ENCODE data around the gene NAV2.
"Not testable (repeated sequence)": the region's sequence is repeated elsewhere in the genome, so short reads cannot be mapped to it uniquely, and the experiment has no call there.

Gene NAV2

DNA sequence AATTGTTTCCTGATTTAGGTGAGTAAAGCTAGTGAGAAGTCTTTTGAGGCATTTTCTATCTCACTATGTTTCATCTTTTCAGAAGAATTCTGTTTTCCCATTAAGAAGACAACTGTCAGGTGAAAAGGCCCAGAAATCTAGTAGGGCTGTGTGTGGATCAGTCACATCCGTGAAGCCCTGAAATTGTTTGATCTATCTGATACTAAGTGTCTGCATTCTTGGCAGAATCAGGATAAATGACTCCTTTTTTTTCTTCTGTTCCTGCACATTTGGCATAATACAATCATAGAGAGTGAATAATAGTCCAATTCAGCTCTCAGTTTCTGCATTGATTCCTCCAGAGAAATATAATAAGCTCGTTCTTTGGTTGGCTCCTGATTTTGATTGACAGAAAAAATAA, 208.3 kb downstream of the NAV2 start:
- DNase-seq (ENCODE audit: low read depth in 2 of 2, low spot score in 1 of 2): no peak

DNA sequence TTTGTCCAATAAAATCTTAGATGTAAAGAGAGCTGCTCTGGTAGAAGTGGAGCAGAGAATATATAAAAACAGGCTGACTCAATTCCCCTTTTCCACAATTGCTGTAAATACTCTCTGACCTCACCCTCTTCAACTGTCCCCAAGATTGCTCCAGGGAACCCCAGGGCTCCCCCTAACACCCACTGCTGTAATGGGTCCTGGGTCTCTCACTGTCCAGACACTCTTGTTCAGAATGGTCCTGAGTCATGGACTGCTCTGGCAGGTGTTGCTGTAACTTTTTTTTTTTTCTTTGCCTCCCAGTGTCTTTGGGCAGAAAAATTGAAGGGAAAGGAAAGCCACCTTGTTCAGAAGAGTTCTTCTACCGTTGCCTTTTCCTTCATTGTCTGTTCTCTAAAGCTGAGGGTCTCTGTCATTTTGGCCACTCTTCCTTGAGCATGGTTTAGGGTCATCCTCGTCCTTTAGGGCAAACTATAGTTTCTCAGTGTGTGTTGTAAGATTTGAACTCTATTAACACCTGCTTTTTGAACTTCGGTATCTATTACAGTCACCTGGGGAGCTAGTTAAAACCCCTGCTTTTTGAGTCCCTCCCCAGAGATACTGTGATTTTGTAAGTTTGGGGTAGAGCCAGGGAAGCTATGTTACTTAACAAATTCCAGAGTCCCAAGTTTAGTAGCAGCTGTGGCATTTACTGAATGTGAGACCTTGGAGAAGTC, 209.5 kb downstream of the NAV2 start:
- DNase-seq (ENCODE audit: low read depth in 2 of 2, low spot score in 1 of 2): no peak

- no peak for DNase-seq (ENCODE audit: low read depth in 2 of 2, low spot score in 1 of 2)
These were observed 210.0 kb downstream of the NAV2 start for GRCh38 chr11:19922689-19923035.

DNA sequence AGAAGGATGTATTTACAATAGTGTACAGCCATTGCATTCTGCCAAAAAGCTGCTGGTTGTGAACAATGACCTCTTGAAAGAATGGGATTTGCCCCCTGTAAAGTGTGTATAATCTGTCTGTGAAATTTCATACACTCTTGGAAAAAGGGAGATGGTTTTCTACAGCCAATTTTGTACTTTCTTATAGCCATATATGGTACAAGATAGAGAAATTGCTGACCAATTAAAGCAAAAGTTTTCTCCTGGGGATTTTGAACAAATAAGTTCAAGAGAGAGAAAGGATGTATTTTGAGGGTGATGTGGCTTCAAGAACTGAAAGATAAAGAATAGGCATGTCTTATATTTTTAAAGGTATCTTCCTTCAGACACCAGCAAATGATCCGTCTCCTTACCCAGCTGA, 211.0 kb downstream of the NAV2 start:
- DNase-seq (ENCODE audit: low read depth in 2 of 2, low spot score in 1 of 2): no peak

DNA sequence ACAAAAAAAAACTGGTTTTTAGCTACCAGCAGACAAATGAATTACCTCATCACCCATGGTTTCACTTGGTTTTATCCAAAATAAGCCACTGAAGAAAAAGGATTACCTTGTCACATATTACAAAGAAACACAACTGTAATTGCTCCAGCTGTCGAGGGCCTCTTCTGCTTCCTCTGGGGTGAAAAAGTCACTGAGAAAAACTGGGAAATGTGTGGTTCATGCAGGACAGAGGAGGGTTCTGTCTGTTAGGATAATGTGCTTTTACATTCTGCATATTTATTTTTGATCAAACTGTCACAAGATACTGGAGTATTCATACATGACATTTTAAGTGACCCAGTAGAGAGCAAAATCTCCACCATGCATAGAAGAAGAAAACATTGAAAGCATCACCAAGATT, 211.7 kb downstream of the NAV2 start:
- no peak for DNase-seq (ENCODE audit: low read depth in 2 of 2, low spot score in 1 of 2)

- DNase-seq (ENCODE audit: low read depth in 2 of 2, low spot score in 1 of 2): no peak
These were observed 212.1 kb downstream of the NAV2 start for GRCh38 chr11:19924716-19925115.

DNA sequence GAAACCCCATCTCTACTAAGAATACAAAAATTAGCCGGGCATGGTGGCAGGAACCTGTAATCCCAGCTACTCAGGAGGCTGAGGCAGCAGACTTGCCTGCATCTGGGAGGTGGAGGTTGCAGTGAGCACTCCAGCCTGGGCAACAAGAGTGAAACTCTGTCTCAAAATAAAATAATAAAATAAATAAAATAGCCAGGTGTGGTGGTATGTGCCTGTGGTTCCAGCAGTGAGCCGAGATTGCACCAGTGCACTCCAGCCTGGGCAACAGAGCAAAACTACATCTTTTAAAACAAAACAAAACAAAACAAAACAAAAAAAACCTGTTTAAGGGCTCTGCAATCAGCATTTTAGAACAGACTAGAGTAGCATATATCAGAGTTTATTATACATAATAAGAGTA, 214.8 kb downstream of the NAV2 start:
- DNase-seq (ENCODE audit: low read depth in 2 of 2, low spot score in 1 of 2): not testable (repeated sequence)

GRCh38 chr11:19929147-19929546, 216.5 kb downstream of the NAV2 start:
- DNase-seq (ENCODE audit: low read depth in 2 of 2, low spot score in 1 of 2): no peak

DNA sequence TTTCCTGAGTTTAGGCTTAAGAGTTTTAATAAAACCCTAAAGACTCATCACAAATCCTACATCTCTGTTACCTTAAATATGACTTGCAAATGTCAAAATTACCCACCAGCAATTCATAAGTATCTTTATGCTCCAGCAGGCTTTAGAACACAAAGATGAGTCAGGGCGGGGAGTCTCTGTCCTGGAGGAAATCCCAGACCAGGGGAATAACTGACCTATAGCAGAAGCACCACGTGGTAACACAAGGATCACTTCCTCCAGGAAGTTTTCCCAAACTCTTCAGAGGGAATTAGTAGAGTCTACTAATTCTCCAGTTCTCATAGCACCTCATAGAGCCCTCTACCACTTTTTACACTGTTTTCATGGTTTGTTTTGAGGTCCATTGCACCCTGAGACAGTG, 217.0 kb downstream of the NAV2 start:
- DNase-seq (ENCODE audit: low read depth in 2 of 2, low spot score in 1 of 2): no peak

GRCh38 chr11:19931141-19931770, 218.6 kb downstream of the NAV2 start:
- DNase-seq (ENCODE audit: low read depth in 2 of 2, low spot score in 1 of 2): no peak

GRCh38 chr11:19931771-19932369, 219.2 kb downstream of the NAV2 start:
- no peak for DNase-seq (ENCODE audit: low read depth in 2 of 2, low spot score in 1 of 2)

- no peak for DNase-seq (ENCODE audit: low read depth in 2 of 2, low spot score in 1 of 2)
These were observed 220.6 kb downstream of the NAV2 start for GRCh38 chr11:19933132-19933735.

GRCh38 chr11:19933801-19934488, 221.3 kb downstream of the NAV2 start:
- no peak for DNase-seq (ENCODE audit: low read depth in 2 of 2, low spot score in 1 of 2)

DNA sequence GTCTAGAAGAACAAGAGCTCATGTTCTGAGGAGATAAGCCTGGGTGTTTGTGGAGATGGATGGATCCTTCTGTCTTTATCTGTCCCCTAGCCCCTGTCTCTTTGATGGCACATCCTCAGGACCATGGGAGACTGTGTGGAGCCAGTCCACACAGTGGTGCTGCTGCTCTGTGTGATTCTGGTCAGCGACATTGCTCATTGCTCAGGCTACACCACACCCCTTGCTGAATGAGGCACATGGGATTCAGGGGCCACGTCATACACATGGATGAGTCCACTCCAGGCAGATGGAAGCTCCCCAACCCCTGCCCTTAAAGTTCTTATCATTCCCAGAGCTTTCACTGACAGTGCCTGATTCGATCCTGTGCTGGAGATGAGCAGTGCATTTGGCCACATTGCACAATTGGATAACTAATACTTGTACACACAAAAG, 222.2 kb downstream of the NAV2 start:
- DNase-seq (ENCODE audit: low read depth in 2 of 2, low spot score in 1 of 2): no peak

DNA sequence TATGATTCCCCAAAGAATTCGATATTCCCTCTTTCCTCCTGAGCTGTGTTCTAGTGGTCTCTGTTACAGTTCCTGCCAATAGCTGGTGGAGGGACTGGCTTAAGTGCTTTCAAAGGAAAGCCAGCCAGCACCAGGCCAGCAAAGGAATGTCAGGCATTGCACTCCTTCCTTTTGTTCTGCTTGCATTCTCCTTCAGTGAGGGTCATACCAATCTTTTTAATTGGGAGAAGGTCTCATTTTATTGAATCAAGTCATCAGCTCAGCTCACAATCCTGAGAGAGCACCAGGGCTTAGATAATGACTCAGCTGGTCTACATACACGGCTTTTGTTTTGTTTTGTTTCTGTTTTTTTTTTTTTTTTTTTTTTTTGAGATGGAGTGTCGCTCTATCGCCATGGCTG, 222.9 kb downstream of the NAV2 start:
- no peak for DNase-seq (ENCODE audit: low read depth in 2 of 2, low spot score in 1 of 2)

- no peak for DNase-seq (ENCODE audit: low read depth in 2 of 2, low spot score in 1 of 2)
These were observed 223.8 kb downstream of the NAV2 start for GRCh38 chr11:19936461-19936860.

GRCh38 chr11:19938169-19938856, 225.7 kb downstream of the NAV2 start:
- no peak for DNase-seq (ENCODE audit: low read depth in 2 of 2, low spot score in 1 of 2)

- no peak for DNase-seq (ENCODE audit: low read depth in 2 of 2, low spot score in 1 of 2)
These were observed 226.2 kb downstream of the NAV2 start for GRCh38 chr11:19938866-19939265.

- no peak for DNase-seq (ENCODE audit: low read depth in 2 of 2, low spot score in 1 of 2)
These were observed 226.8 kb downstream of the NAV2 start for GRCh38 chr11:19939415-19939929.

DNA sequence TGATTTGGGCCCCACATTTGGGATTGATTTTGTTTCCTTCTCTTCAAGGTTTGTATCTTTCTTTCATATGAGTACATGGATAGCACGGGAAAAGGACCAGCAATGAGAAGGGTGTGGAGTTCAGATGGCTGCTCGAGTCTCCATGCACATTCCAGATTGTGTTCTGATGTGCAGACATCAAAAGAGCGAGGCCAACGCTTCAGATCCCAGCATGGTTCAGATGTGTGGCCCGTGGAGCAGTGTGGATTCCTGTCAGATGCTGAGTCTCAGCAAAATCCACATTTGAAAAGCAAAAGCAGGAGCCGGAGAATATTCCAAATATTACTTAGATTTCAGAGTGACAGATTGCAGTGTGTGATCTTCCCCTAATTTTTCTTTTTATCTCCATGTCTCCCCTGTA, 228.2 kb downstream of the NAV2 start:
- DNase-seq (ENCODE audit: low read depth in 2 of 2, low spot score in 1 of 2): no peak

DNA sequence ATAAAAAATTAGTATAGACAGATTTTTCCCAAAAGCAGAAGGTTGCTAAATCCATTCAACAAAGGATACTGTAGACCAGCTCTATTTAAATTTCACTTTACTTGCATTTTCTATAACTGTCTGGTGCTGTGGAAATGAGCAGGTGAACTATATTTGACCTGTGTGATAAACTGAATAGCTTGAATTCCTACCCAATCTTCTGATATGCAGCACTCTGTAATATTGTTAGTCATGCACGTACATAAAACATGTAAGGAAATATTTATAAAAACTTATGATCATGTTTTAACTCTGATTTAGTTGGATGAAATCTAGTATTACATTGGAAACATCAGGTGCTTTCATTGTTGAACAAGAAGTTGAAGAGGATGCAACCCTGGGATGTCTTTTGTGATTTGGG, 234.0 kb downstream of the NAV2 start:
- DNase-seq (ENCODE audit: low read depth in 2 of 2, low spot score in 1 of 2): no peak

Measured in stimulated activated CD8-positive, alpha-beta memory T cell treated with anti-CD3 and anti-CD28 coated beads, Interleukin-4, amount 100 ng/mL, for 1 hour (primary cell).